ENCODE data around the gene APCDD1L.

GRCh38 chr20:58536289-58536688, 21.1 kb upstream of the APCDD1L start:
- TF ChIP-seq POLR2A (IDR thresholded peaks at IDR 0.05): no peak
- no peak for TF ChIP-seq CTCF (IDR thresholded peaks at IDR 0.05)
- TF ChIP-seq EP300 (IDR thresholded peaks at IDR 0.05): no peak
